Glutamatergic neuron (in vitro differentiated cells): ENCODE results near the gene ATG9A. TPM values are rescaled to one million over a fixed set of nuclear protein-coding genes. Genes with fewer than 3 reads are reported as not detected.

ENCODE experiments used
- DNase-seq: peaks from one replicate; pipeline ENCODE4 v3.0.0; 2022
- H3K27ac Mint-ChIP-seq: one replicate; pipeline ENCODE4 v1.8.0; 2020; ENCODE audit warnings: mild to moderate bottlenecking, mixed read lengths, inconsistent platforms; ENCODE audit not compliant: unreplicated experiment
- H3K27me3 Mint-ChIP-seq: one replicate; pipeline ENCODE4 v1.8.0; 2020; ENCODE audit warnings: mild to moderate bottlenecking, moderate library complexity, mixed read lengths, inconsistent platforms; ENCODE audit not compliant: unreplicated experiment
- H3K36me3 Mint-ChIP-seq: one replicate; pipeline ENCODE4 v1.8.0; 2020; ENCODE audit warnings: mild to moderate bottlenecking, mixed read lengths, inconsistent platforms; ENCODE audit not compliant: unreplicated experiment
- H3K4me1 Mint-ChIP-seq: one replicate; pipeline ENCODE4 v1.8.0; 2020; ENCODE audit warnings: mild to moderate bottlenecking, low read depth, mixed read lengths, inconsistent platforms; ENCODE audit not compliant: unreplicated experiment
- H3K4me3 Mint-ChIP-seq: one replicate; pipeline ENCODE4 v1.8.0; 2020; ENCODE audit warnings: mild to moderate bottlenecking, mixed read lengths, inconsistent platforms; ENCODE audit not compliant: unreplicated experiment
- H3K9me3 Mint-ChIP-seq: one replicate; pipeline ENCODE4 v1.8.0; 2020; ENCODE audit warnings: mild to moderate bottlenecking, moderate library complexity, mixed read lengths, inconsistent platforms; ENCODE audit not compliant: unreplicated experiment
- total RNA-seq: library from RNA; stranded (reverse); fragmentation: NEBNext Ultra II Directional; extraction: Animal tissue kit (Norgen Biotek cat#: 25700); gene quantifications from one replicate; pipeline ENCODE4 v1.2.1, GENCODE V29; 2021; ENCODE audit not compliant: unreplicated experiment
- TF ChIP-seq, protein P1 (sequence below): fragments of 200-600 bp; sonication (generic); IDR thresholded peaks from one replicate; pipeline ENCODE4 v1.5.0; 2021; ENCODE audit not compliant: partially characterized antibody, unreplicated experiment

Gene ATG9A
- total RNA-seq, 1 donor from 2014 or later, result 80.4 TPM

DNA sequence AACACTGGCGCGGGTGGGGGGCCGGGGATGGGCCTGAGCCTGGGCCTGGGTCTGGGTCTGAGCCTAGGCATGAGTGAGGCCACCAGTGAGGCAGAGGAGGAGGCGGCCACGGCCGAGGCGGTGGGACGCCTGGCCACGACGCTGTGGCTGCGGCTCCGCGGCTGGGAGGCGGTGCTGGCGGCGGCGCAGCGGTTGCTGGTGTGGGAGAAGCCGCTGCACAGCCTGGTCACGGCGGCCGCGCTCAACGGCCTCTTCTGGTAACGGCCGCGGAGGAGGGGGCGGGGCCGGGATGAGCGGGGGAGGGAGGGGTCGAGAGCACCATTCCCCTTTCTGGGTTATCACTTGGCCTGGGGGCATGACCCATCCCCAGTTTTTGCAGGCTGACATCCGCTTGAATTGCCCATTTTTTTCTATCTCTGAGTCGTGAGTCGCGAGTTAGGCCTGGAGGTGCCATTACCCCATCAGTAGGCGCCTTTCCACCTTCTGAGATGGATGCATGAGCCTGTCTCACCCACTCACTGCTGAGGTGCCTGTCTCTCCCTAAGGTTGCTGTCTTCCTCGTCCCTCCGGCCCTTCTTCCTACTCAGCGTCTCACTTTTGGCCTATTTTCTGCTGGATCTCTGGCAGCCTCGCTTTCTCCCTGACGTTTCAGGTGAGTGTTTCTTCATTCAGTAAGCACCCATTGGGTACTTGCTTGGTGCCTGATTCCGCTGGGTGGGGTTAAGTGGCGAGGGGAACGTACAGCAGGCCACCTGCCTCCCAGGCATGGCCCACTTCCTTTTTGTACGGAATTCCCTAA, 50.9 kb downstream of the ATG9A start:
- no peaks in the 10 kb centered on the region for H3K36me3 Mint-ChIP-seq
- peaks cover 26% of the 10 kb centered on the region for H3K9me3 Mint-ChIP-seq
- peaks cover 25% of the 10 kb centered on the region for H3K27me3 Mint-ChIP-seq
- TF ChIP-seq, protein P1, sequence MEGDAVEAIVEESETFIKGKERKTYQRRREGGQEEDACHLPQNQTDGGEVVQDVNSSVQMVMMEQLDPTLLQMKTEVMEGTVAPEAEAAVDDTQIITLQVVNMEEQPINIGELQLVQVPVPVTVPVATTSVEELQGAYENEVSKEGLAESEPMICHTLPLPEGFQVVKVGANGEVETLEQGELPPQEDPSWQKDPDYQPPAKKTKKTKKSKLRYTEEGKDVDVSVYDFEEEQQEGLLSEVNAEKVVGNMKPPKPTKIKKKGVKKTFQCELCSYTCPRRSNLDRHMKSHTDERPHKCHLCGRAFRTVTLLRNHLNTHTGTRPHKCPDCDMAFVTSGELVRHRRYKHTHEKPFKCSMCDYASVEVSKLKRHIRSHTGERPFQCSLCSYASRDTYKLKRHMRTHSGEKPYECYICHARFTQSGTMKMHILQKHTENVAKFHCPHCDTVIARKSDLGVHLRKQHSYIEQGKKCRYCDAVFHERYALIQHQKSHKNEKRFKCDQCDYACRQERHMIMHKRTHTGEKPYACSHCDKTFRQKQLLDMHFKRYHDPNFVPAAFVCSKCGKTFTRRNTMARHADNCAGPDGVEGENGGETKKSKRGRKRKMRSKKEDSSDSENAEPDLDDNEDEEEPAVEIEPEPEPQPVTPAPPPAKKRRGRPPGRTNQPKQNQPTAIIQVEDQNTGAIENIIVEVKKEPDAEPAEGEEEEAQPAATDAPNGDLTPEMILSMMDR, result peak; percentile 28
- peak overlapping the region; percentile 92 for H3K27ac Mint-ChIP-seq
- peak overlapping the region; percentile 99 for H3K4me3 Mint-ChIP-seq
- peaks cover 25% of the 10 kb centered on the region for H3K4me1 Mint-ChIP-seq
- peak; percentile 73 for DNase-seq

DNA sequence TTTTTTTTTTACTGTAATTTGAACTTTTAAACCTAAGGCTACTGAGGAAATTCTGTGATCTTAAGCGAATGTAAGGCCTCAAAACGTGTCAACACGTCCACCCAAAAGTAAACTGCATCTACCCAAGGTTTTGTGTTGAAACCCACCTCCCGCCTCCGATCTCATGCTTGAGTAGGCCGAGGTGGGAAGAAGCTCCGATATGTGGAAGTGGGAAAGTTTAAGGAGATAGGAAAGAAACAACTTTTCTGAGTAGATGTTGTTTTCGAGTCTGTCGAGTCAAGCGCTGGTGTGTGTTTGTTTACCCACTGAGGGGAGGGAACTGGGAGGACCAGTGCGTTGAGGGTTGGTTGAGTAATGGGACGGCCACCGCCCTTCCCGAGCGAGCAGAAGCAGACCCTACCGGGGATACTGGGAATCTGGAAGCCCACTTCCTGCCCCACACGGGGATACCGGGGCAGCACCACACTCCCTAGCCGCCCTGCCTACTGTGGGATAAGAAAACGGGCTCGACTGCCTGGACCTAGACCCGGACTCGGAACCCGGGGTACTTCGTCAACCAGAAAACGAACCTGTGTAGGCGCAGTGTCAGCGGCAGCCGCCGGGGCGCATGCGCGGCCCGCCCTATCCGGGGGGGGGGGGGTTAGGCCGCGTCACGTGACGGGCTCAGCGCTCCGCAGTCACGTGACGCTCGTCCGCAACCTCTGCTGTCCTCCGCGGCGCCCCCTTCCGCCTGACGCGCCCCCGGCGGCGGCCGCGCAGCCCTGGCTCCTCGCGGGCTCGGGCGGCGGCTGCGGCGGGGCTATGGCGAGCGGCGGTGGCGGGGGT, 51.7 kb downstream of the ATG9A start, which contains the start of gene RETREG2:
RETREG2 (plus strand) TSS at position 724 of the 825 bp plus-strand sequence; CDS start at position 802, 78 bp downstream.
- DNase-seq, result peak; percentile 85
- TF ChIP-seq, protein P1, result peak; percentile 41
- Mint-ChIP-seq H3K4me3 (peak within 1 kb of the TSS; percentile 99), H3K36me3 (no peaks in the 10 kb centered on the region), H3K27me3 (peaks cover 20% of the 10 kb centered on the region), H3K27ac (peak within 1 kb of the TSS; percentile 98), H3K4me1 (peaks cover 17% of the 10 kb centered on the region), H3K9me3 (peaks cover 24% of the 10 kb centered on the region)

DNA sequence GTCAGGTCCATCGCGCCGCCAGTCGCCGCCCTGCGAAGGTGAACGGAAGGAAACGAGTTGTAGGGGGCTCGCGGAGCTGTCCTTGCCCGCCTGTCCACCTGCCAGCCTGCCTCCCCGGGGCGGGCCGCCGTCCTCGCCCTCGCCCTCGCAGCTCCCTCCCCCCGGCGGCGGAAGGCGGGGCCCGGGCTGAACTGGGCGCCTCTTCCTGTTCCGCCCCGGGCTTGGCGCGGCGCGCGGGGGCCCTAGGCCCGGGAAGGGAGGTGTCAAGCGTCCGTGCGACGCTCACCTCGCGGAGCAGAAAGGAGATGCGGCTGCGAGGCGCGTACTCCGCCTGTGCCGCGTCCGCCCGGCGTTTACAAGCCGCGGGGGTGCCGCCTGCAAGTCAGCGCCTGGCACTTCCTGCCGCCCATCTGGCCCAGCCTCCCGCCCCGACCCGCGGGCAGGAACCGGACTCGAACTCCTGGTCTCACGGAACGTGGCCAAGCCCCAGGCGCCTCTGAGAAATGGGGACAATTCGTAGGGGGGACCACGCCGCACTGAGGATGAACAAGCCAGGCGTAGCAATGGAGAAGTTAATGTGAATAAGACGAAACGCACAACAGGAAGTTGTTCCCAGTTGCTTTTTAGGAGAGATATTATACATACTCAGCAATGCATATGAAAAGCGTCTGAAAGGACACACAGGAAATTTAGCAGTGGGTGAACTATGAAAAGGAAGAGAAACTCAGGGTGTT, 52.5 kb downstream of the ATG9A start, which contains the start of gene CNPPD1:
CNPPD1 (minus strand) TSS at position 108 of the 734 bp plus-strand sequence; CDS start at position 11, 97 bp downstream.
- Mint-ChIP-seq H3K27me3 (peaks cover 22% of the 10 kb centered on the region), H3K4me1 (peaks cover 16% of the 10 kb centered on the region), H3K36me3 (no peaks in the 10 kb centered on the region), H3K27ac (peak within 1 kb of the TSS; percentile 98), H3K9me3 (peaks cover 24% of the 10 kb centered on the region), H3K4me3 (peak within 1 kb of the TSS; percentile 96)
- DNase-seq, result peak; percentile 88
- TF ChIP-seq, protein P1, result peak; percentile 10

DNA sequence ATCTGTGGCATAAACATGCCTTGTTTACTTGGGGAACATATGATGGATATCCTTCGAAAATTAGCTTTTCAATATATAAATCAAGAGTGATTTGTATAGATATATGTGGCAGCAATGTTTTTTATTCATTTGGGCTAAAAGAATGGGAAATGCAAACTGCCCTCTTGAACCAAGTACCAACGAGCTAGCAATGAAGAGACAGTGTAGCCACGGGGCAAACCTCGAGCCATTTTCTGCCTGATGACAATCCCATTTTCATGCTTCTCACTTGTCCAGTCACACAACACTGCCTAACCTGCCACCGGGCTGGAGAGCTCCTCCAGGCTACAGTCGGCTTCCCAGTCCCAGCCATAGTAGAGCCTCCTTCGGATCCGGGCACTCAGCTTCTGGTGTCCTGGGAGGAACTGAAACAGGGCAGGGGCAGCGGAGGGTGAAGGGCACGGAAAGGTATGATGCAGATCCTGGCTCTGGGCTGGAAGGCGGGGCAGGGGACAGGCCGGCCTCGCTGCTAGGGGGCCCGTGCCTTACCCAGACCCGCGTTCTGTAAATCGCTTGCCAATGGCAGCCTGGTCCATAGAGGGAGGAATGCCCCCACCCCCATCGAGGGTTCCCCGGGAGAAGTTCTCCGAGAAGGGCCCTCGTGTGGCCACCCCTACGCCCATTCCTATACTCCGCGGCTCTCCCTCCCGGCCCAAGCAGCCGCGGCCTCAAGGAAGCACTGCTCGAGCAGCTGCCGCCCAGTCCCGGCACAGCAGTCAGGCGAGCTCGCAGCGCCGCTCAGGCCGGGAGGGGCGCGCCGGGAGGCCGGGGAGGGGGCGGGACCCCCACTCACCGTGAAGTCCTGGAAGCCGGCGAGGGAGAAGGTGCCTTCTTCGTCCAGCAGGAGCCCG, 53.3 kb downstream of the ATG9A start:
- H3K4me3 Mint-ChIP-seq, result peak overlapping the region; percentile 89
- TF ChIP-seq, protein P1, result no peak
- DNase-seq, result peak; percentile 66
- peaks cover 25% of the 10 kb centered on the region for H3K27me3 Mint-ChIP-seq
- peak overlapping the region; percentile 82 for H3K27ac Mint-ChIP-seq
- peaks cover 16% of the 10 kb centered on the region for H3K4me1 Mint-ChIP-seq
- no peaks in the 10 kb centered on the region for H3K36me3 Mint-ChIP-seq
- peaks cover 23% of the 10 kb centered on the region for H3K9me3 Mint-ChIP-seq
